MCF 10A (cell line): ENCODE results near the gene ANO6. TPM values are rescaled to one million over a fixed set of nuclear protein-coding genes. Genes with fewer than 3 reads are reported as not detected.

Experiments used
- BruUV-seq: library from RNA; stranded (reverse); fragments of 400-500 nt; replicated peaks from 2 replicates; lab custom pipeline; 2021; lab: Mats Ljungman, UMichigan
- CTCF ChIA-PET: fragments of 300-600 bp; sonication (Branson Sonifier 250); formaldehyde crosslinking; extraction: SDS; loops from one replicate; lab custom pipeline; 2021; ENCODE audit warnings: antibody characterized with exemption, inconsistent platforms; lab: Yijun Ruan, JAX
- POLR2A ChIA-PET: fragments of 300-600, 350-650 bp; sonication (Branson Sonifier 250); formaldehyde crosslinking; extraction: SDS; loops from one replicate; lab custom pipeline; 2020; ENCODE audit warnings: antibody characterized with exemption, inconsistent platforms; lab: Yijun Ruan, JAX
- DNase-seq: peaks from one replicate; pipeline ENCODE4 v3.0.0-alpha.2; 2018; ENCODE audit not compliant: unreplicated experiment
- H3K27ac Mint-ChIP-seq: one replicate; pipeline ENCODE4 v1.8.0; 2022; ENCODE audit warnings: mild to moderate bottlenecking, low read depth, mixed read lengths; ENCODE audit not compliant: unreplicated experiment
- H3K27me3 Mint-ChIP-seq: one replicate; pipeline ENCODE4 v1.8.0; 2022; ENCODE audit warnings: mixed read lengths; ENCODE audit not compliant: insufficient read depth, unreplicated experiment
- H3K36me3 Mint-ChIP-seq: one replicate; pipeline ENCODE4 v1.8.0; 2022; ENCODE audit warnings: mild to moderate bottlenecking, moderate library complexity, mixed read lengths; ENCODE audit not compliant: insufficient read depth, unreplicated experiment
- H3K4me1 Mint-ChIP-seq: one replicate; pipeline ENCODE4 v1.8.0; 2022; ENCODE audit warnings: mixed read lengths; ENCODE audit not compliant: insufficient read depth, unreplicated experiment
- H3K4me3 Mint-ChIP-seq: one replicate; pipeline ENCODE4 v1.8.0; 2022; ENCODE audit warnings: mild to moderate bottlenecking, moderate library complexity, mixed read lengths; ENCODE audit not compliant: unreplicated experiment
- H3K9me3 Mint-ChIP-seq: one replicate; pipeline ENCODE4 v1.8.0; 2022; ENCODE audit warnings: mixed read lengths; ENCODE audit not compliant: unreplicated experiment
- CTCF ChIP-seq: fragments of 200-600 bp; IDR thresholded peaks from one replicate; pipeline ENCODE4 v1.8.0; 2022; ENCODE audit warnings: antibody characterized with exemption, mild to moderate bottlenecking; ENCODE audit not compliant: unreplicated experiment
- intact Hi-C: fragments of 100-400 bp; cut with micrococcal nuclease; formaldehyde crosslinking; loops from 2 replicates; pipeline ENCODE4 v1.14.1; 2022
- total RNA-seq: library from RNA; stranded (reverse); gene quantifications from 2 replicates; pipeline ENCODE4 v1.2.3, GENCODE V29; 2022

The ANO6 gene
- total RNA-seq, 1 experiment from 2014 or later = 25.4 TPM

DNA sequence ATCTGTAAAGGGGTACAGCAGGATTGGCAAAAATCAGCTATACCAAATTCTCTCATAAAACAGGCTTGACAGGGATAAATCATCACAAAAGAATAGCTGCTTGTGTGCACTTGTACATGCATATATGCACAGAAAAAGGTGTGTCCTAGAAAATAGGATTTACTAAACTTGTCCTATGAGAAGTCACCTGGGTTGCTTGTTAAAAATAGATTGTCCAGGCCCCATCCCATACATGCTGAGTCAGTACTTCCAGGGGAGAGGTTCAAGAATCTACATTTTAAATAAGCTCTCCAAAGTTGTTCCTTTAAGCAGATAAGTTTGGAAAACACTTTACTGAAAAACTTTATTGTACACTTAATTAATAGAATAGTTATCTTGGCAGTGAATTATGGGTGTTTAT lies 123.1 kb downstream of the ANO6 start:
- Mint-ChIP-seq H3K27me3 (no peaks in the 10 kb centered on the region), H3K4me1 (peaks cover 23% of the 10 kb centered on the region), H3K4me3 (no peak overlapping the region), H3K36me3 (no peaks in the 10 kb centered on the region), H3K27ac (no peak overlapping the region), H3K9me3 (no peaks in the 10 kb centered on the region)
- CTCF ChIA-PET = interaction anchor here (0.6 to 1.6 kb wide), 6 partner anchors 39 to 162 kb away, joined by 3 to 7 read pairs (median 4); partner anchors contain the start of gene ANO6
- BruUV-seq = no TSS peak
- POLR2A ChIA-PET = interaction anchor here (0.7 to 5.7 kb wide), 5 partner anchors 8 to 123 kb away, joined by 4 to 36 read pairs (median 6); partner anchors contain the start of gene ANO6
- intact Hi-C loops = no loop called here
- TF ChIP-seq CTCF = no peak
- no peak for DNase-seq

GRCh38 chr12:45342171-45342570 lies 126.3 kb downstream of the ANO6 start:
- H3K9me3 Mint-ChIP-seq = no peaks in the 10 kb centered on the region
- no peak overlapping the region for H3K27ac Mint-ChIP-seq
- ChIA-PET POLR2A (interaction anchor here (0.6 kb wide), 1 partner anchor 73 kb away, joined by 3 read pairs; no protein-coding TSS in a partner anchor), CTCF (no interaction called here)
- no peaks in the 10 kb centered on the region for H3K27me3 Mint-ChIP-seq
- no peak for TF ChIP-seq CTCF
- no TSS peak for BruUV-seq
- no peak for DNase-seq
- no peak overlapping the region for H3K4me3 Mint-ChIP-seq
- H3K4me1 Mint-ChIP-seq = peaks cover 20% of the 10 kb centered on the region
- intact Hi-C loops = no loop called here
- H3K36me3 Mint-ChIP-seq = no peaks in the 10 kb centered on the region

- Mint-ChIP-seq H3K4me1 (peaks cover 15% of the 10 kb centered on the region), H3K4me3 (no peak overlapping the region), H3K9me3 (no peaks in the 10 kb centered on the region), H3K27me3 (no peaks in the 10 kb centered on the region), H3K27ac (no peak overlapping the region), H3K36me3 (no peaks in the 10 kb centered on the region)
- intact Hi-C loops = no loop called here
- ChIA-PET CTCF (interaction anchor here (1.0 kb wide), 1 partner anchor 158 kb away, joined by 3 read pairs; no protein-coding TSS in a partner anchor), POLR2A (interaction anchor here (1.2 kb wide), 1 partner anchor 31 kb away, joined by 3 read pairs; no protein-coding TSS in a partner anchor)
- no peak for TF ChIP-seq CTCF
- BruUV-seq = no TSS peak
- no peak for DNase-seq
These were observed 127.0 kb downstream of the ANO6 start for GRCh38 chr12:45342848-45343247.

DNA sequence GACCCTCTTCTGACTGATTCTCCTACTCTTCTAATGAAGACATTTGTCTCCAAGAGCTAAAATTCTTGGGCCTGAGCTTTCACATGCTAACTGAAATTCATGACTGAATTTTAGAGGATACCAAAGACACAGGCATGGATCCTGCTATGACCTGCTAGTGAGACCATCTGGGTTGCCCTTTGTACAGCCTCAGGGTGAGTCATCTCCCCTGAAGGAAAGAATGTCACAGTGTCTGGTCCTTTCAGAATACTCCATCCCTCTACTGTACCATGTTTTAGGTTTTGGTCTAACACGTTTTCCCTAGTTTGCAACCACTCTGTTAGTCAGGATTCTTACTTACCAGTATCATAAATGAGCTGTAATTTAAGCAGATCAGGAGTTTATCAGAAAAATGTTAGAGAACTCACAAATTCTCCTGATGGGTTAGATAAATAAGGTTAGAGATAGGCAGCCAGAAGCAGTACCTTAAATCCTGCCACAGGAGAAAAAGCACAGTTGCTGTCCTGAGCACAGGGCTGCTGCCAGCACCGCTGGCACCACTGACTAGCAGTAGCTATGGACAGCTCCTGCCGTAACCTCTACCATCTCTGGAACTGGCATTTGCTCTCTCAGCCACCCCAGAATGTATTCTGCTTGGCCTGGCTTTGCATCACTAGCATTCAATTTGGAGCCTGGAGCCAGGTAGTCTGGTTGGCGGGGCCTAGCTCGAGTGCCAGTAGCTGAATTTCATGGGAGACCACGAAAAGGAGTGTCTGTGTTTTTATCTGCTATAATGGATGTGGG lies 127.6 kb downstream of the ANO6 start:
- no peaks in the 10 kb centered on the region for H3K27me3 Mint-ChIP-seq
- no peak for TF ChIP-seq CTCF
- peak; percentile 21 for DNase-seq
- H3K4me3 Mint-ChIP-seq = no peak overlapping the region
- peaks cover 11% of the 10 kb centered on the region for H3K4me1 Mint-ChIP-seq
- intact Hi-C loops = no loop called here
- H3K27ac Mint-ChIP-seq = no peak overlapping the region
- BruUV-seq = no TSS peak
- no peaks in the 10 kb centered on the region for H3K9me3 Mint-ChIP-seq
- CTCF ChIA-PET = interaction anchor here (0.6 to 1.0 kb wide), 2 partner anchors 159 to 161 kb away, joined by 3 read pairs; no protein-coding TSS in a partner anchor
- no peaks in the 10 kb centered on the region for H3K36me3 Mint-ChIP-seq
- POLR2A ChIA-PET = interaction anchor here (1.2 kb wide), 1 partner anchor 32 kb away, joined by 3 read pairs; no protein-coding TSS in a partner anchor
